IPS DF 4.7 (cell line): ENCODE results near the gene ABCA2.

Experiments
- DNase-seq: peaks from one replicate; pipeline ENCODE4 v3.0.0-alpha.2; 2013; ENCODE audit warnings: low spot score; ENCODE audit errors: extremely low read depth

Gene ABCA2

GRCh38 chr9:136982232-136983051, 45.6 kb downstream of the ABCA2 start, which contains the start of gene LCNL1:
TSS of gene LCNL1 (plus strand) at chr9:136982993. CDS start at chr9:136983587, 594 bp downstream.
- no peak for DNase-seq

DNA sequence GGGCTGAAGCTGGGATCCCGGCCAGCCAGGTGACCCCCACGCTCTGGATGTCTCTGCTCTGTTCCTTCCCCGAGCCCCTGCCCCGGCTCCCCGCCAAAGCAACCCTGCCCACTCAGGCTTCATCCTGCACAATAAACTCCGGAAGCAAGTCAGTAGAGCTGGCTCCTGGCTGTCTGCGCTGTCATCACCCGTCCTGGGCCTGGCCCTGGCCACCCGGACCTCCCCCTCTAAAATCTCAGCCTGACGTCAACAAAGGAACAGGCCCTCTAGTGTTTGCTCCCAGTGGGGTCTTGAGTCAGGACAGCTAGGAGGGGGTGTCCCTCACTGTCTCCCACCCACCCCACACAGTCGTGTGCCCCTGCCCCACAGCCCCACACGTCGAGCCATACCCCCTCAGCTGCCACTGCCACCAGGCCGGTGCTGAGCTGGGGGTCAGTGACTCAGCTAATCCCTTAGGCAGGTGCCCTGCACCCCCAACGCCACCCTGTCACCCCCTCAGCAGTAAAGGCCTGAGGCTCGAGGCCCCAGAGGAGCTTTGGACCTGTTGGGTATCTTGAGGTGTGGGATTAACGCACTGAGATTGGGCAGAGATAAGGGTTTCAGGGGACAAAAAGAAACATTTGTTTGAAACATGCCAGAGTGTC, 46.3 kb downstream of the ABCA2 start:
- no peak for DNase-seq

DNA sequence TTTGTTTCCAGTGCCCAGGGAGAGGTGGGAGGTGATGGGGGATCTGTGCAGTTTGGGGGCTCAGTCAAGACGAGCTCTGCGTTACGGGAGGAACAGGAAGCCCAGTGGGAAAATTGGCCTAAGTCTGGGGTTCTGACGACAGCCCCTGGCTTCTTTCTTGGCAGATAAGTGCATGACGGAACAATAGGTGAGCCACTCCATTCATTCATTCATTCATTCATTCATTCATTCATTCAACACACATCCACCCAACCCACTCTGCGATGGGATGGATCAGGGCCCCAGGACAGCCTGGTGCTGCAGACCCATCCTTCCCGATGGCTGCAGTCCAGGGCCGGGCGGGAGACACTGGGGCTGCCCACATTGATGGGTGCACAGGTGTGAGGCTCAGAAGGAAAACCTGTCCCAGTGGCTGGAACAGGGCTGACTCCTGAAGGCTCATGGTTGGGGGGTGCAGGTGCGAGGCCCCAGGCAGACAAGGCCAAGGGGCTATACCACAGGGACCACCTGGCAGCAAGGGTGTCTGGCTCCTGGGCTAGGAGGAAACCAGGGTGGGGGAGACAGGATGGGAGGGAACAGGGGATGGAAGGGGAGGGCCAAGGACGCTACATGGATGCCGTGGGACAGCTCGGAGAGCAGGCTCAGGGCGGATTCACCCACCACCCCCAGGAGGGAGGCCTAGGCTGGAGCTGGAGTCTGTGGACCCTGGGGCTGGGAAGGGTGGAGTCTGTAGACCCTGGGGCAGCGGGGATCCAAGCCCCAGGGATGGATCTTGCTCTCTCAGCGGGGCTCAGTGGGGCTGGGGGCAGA, 47.2 kb downstream of the ABCA2 start:
- no peak for DNase-seq

DNA sequence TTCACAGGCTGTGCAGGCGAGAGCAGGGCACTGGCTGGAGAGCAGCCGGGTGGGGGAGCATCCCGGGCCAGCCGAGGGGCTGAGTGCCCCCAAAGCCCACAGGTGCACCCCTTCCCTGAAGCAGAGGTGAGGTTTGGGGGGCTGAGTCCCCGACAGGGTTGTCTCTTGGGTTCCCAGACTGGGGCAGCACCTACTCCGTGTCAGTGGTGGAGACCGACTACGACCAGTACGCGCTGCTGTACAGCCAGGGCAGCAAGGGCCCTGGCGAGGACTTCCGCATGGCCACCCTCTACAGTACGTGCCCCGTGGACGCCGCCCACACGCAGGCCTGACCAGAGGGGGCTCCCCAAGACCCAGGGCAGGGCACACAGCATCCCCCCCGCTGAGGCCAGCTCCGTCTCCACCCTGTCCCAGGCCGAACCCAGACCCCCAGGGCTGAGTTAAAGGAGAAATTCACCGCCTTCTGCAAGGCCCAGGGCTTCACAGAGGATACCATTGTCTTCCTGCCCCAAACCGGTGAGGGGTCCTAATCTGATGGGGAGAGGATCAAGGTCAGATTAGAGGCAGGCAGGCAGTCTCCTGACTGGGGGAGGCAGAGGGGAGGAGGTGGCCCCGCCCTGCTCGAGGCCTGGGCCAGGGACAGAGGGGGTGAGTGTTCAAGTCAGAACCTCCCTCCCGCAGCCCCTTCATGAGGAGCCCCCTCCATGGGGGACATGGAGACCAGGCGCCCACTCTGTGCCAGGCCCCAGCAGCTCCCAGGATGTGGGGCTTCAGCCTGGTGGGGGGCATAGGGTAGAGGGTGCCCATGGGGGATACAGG, 48.1 kb downstream of the ABCA2 start:
- no peak for DNase-seq

DNA sequence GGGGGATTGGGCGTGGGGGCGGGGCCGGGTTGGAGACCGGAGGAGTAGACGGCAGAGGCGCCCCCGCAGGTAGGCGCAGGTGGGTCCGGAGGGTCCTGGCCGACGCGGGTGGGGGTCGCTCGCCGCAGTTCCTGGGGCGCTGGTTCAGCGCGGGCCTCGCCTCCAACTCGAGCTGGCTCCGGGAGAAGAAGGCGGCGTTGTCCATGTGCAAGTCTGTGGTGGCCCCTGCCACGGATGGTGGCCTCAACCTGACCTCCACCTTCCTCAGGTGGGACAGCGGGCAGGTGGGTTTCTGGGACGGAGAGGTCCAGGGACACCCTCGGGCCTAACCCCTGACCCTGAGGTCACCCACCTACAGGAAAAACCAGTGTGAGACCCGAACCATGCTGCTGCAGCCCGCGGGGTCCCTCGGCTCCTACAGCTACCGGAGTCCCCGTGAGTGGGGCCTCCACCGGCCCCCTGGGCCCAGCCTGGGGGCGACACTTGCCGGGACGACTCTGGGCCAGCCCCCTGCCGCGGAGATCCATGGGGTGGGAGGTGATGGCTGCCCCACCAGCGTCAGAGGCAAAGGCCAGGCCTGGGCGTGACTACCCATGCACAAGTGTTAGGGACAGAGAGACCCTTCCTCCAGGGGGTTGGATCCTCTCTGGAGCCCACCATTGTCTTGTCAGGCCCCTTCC, 49.0 kb downstream of the ABCA2 start:
- no peak for DNase-seq

DNA sequence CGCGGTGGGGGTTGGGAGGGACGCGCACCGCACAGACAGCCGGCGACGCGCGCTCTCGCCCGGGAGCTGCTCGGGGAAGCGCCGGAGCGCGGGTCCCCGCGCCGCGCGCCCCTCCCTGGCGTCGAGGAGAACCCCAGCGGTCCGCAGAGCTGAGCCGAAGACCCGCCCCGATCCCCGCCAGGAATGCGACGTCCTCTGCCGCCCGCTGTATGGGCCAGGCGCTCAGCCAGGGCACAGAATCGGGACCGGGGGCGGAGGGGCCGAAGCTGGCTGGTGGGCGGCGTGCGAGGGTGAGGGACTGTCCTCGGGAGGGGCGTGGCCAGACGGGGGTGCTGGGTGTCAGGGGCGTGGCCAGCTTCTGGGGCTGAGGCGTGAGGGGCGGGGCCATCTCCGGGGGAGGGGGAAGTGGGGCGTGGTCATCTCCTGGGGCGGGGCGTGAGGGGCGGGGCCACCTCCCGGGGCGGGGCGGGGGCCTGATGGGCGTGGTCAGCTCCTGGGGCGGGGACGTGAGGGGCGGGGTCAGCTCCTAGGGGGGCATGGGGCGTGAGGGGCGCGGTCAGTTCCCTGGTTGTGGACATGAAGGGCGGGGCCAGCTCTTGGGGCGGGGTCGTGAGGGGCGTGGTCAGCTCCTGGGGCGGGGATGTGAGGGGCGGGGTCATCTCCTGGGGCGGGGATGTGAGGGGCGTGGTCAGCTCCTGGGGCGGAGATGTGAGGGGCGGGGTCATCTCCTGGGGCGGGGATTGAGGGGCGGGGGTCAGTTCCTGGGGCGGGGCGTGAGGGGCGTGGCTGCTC, 49.8 kb downstream of the ABCA2 start:
- DNase-seq, result no peak

DNA sequence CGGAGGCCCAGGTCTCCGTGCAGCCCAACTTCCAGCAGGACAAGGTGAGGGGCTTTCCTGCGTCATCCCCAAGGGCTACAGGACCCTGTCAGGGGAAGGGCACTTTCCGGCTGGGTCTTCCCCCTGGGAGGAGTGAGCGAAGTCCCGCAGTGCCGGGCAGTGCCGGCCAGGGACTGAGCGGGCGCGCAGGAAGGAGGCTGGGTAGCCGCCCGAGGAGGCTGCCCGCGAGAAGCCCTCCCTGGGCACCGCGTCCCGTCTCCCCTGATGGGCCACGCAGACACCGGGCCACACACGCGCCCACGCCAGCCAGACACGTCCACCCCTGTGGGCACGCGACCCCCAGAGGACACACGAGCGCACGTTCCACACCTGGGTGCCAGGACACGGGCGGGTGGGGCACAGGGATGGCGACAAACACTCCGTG, 50.4 kb downstream of the ABCA2 start:
- DNase-seq, result no peak

DNA sequence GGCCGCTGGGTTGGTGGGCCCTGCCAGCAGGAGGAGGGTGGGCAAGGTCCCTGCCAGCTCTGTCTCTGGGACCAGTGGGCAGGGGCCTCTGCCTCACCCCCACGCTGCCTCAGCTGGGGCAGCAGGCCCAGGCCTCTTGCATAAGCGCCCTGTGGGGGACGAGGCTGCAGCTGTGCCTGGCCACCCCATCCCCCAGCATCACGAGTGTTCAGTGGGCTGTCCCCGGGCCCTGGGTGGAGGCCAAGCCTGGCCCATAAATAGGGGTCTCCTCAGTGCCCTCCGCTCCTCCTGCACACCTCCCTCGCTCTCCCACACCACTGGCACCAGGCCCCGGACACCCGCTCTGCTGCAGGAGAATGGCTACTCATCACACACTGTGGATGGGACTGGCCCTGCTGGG, 50.8 kb downstream of the ABCA2 start, which contains the start of gene PTGDS:
Gene PTGDS (plus strand): TSS at position 282 of the 400 bp plus-strand sequence. CDS start 75 bp downstream, at position 357.
- no peak for DNase-seq

DNA sequence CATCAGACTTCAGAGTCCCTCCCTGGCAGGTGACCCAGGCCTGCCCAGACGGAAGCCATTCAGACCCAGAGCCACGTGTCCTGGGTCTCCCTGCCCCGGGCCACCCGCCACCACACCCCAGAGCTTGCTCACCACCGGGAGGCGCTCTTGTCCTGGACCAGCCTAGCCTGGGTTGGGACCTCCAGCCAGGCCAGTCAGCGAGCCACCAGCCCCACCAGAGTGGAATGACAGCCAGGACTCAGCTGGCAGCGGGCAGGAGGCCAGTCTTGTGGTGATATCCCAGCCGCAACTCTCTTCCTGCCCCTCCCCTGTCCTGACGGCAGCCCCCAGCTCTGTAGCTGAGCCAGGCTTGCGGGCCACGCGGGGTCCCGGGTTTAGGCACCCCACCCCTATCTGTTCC, 52.4 kb downstream of the ABCA2 start:
- no peak for DNase-seq

DNA sequence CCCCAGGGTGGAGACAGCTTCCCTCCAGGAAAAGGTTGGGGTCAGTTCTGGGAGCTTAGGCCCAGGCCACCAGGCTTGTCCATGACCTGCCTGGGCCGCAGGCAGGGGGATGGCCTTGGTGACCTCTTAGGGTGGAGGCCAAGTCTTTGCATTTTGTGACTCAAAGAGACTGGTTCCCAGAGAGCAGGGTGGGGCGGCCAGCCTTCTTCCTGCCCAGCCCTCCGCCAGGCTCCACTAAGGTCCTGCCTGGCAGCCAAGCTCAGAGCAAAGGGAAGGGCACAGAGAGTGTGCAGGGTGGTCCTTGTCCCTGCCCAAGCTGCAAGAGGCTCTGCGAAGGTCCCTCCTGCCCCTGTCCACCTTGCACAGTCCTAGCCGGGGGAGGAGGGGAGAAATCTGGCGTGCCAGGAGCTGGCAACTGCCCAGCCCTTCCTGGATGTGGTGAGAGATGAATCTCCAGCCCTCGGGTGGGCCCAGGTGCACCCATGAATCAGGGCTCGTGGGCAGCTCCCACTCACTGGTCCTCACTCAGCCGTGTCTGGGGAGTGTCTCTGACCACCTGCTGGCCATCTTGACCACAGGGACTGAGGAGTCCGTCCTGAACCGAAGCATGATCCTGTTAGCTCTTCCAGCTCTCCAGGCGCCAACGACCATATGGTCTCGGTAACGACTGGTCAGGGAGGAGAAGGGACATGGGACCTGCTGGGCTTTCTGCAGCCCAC, 53.1 kb downstream of the ABCA2 start:
- DNase-seq, result no peak

DNA sequence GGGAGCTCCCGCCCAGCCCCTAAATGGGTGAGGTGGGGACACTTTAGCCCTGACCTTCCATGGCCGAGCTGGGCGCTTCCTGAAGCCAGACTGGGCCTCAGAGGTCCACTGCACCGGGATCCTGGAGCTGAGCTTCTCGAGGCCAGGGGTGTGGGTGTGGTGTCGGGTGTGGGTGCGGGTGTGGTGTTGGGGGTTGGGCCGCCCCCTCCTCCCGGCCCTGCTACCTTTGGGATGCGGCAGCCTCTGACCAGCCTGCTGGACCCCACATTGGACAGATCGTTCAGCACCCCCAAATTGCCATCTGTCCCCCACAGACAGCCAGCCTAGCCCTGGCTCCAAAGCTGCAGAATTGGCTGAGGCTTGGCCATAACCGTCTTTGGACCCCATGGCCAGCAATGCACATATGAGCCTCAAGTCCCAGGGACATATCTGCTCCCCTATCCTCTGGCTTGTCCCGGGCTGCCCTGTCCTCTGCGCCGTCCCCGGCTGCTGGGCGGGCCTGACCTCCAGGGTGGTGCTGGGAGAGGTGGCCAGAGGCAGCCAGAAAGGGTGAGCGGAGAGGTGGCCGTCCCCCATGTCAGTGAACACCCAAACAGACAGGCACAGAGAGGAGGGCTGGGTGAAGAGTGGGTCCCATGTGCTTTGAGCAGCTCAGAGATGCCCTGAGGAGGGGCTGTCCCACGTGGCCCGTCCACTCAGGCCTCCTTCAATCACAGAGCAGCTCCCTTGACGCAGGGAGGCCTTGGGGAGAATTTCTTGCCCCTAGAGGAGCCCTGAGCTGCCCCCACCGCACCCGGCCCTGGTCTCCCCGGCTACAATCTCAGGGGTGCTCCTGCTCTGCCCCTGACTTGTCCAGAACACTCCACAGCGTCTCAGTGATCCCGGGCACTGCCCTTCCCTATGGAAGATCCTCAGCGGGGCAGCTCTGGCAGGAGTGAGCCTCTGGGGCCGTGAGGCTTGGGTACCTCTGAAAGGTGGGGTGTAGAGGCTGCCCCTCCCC, 54.1 kb downstream of the ABCA2 start:
- DNase-seq, result no peak

- DNase-seq, result no peak
These were observed 55.3 kb downstream of the ABCA2 start for GRCh38 chr9:136972743-136973142.

GRCh38 chr9:136972335-136972734, 55.7 kb downstream of the ABCA2 start:
- DNase-seq, result no peak

DNA sequence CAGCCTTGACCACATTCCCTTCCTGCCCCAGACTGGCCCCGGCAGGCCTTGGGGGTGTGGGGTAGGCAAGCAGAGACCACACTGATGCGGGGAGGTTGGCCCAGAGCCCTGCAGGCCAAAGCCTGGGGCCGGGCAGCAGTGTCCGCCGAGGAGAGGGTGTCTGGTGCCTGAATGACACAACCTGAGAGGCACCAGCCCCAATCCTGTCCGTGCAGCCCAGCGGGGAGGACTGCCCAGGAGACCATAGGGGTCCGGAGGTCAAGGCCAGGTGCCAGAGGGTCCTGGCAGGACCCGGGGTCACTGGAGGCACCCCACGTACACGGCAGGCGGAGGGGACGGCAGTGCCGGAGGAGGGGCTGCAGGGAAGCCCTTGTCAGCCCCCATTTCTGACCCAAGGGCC, 56.3 kb downstream of the ABCA2 start:
- no peak for DNase-seq

- no peak for DNase-seq
These were observed 57.7 kb downstream of the ABCA2 start for GRCh38 chr9:136970361-136970760.

- no peak for DNase-seq
These were observed 58.3 kb downstream of the ABCA2 start for GRCh38 chr9:136969774-136970173.

DNA sequence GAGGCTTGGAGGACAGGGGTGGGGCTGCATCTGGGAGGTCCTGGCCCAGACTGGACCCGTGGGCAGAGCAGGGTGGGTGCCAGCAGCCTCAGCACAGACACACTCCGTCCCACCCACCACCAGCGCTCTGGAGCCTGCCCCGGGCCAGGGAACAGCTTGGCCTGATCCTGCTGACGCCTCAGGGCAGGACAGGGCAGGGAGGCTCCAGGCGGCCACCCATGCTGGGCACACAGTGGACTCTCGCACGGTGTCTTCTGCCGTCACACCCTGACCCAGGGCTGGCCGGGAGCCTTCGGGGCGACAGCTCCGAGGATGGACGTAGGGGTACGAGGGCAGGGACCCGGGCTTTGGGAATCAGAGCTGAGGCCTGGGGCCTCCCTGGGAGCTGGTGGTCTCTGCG, 58.9 kb downstream of the ABCA2 start:
- DNase-seq, result no peak
